Mesendoderm (in vitro differentiated cells): ENCODE measurements around the gene RPF1.

Experiments
- DNase-seq: peaks from one replicate; pipeline ENCODE4 v3.0.0; 2013
- H2AK5ac ChIP-seq: 2 replicates; pipeline ENCODE4 v1.6.1; 2013; ENCODE audit warnings: low read length, inconsistent platforms
- H2BK120ac ChIP-seq: 2 replicates; pipeline ENCODE4 v1.6.1; 2013; ENCODE audit warnings: low read depth, mild to moderate bottlenecking, low read length, moderate library complexity, mixed read lengths
- H2BK15ac ChIP-seq: replicated peaks from 2 replicates; pipeline ENCODE4 v1.6.1; 2013; ENCODE audit warnings: low read depth, mild to moderate bottlenecking, moderate library complexity
- H2BK5ac ChIP-seq: 2 replicates; pipeline ENCODE4 v1.6.1; 2013; ENCODE audit warnings: low read length, inconsistent platforms
- H3K18ac ChIP-seq: 2 replicates; pipeline ENCODE4 v1.6.1; 2013; ENCODE audit warnings: mild to moderate bottlenecking, low read length, mixed read lengths
- H3K23ac ChIP-seq: one replicate; pipeline ENCODE4 v1.6.1; 2013; ENCODE audit warnings: low read length
- H3K27ac ChIP-seq: 2 replicates; pipeline ENCODE4 v1.5.1; 2013; ENCODE audit warnings: low read depth, mild to moderate bottlenecking, inconsistent platforms, low read length, moderate library complexity
- H3K27me3 ChIP-seq: 2 replicates; pipeline ENCODE4 v1.6.1; 2013; ENCODE audit warnings: low read length, control low read depth, mild to moderate bottlenecking, inconsistent platforms; ENCODE audit not compliant: insufficient read depth, poor library complexity
- H3K36me3 ChIP-seq: 2 replicates; pipeline ENCODE4 v1.6.1; 2013; ENCODE audit warnings: low read length, inconsistent platforms; ENCODE audit not compliant: control insufficient read depth, insufficient read depth
- H3K4ac ChIP-seq: one replicate; pipeline ENCODE4 v1.6.1; 2013; ENCODE audit warnings: low read depth, mild to moderate bottlenecking, low read length, moderate library complexity
- H3K4me1 ChIP-seq: 2 replicates; pipeline ENCODE4 v1.6.1; 2013; ENCODE audit warnings: low read depth, low read length, inconsistent platforms; ENCODE audit not compliant: control insufficient read depth
- H3K4me2 ChIP-seq: 2 replicates; pipeline ENCODE4 v1.6.1; 2013; ENCODE audit warnings: low read length
- H3K4me3 ChIP-seq: 2 replicates; pipeline ENCODE4 v1.5.1; 2013; ENCODE audit warnings: mild to moderate bottlenecking, low read length
- H3K56ac ChIP-seq: one replicate; pipeline ENCODE4 v1.6.1; 2013; ENCODE audit warnings: low read length
- H3K79me1 ChIP-seq: 2 replicates; pipeline ENCODE4 v1.6.1; 2013; ENCODE audit warnings: low read length, inconsistent platforms
- H3K79me2 ChIP-seq: 2 replicates; pipeline ENCODE4 v1.6.1; 2013; ENCODE audit warnings: mild to moderate bottlenecking, low read length; ENCODE audit not compliant: control insufficient read depth, insufficient read depth
- H3K9ac ChIP-seq: 2 replicates; pipeline ENCODE4 v1.6.1; 2013; ENCODE audit warnings: low read length, inconsistent platforms
- H4K5ac ChIP-seq: one replicate; pipeline ENCODE4 v1.6.1; 2013; ENCODE audit warnings: low read length
- H4K8ac ChIP-seq: one replicate; pipeline ENCODE4 v1.6.1; 2013; ENCODE audit warnings: low read depth, mild to moderate bottlenecking, control low read depth, low read length, moderate library complexity
- WGBS: extraction: QIAGEN DNeasy Blood & Tissue Kit; methylation state at CpG from one replicate; pipeline ENCODE4 v1.1.7; 2013; ENCODE audit warnings: low lambda C conversion rate, missing lambda C conversion rate; ENCODE audit not compliant: insufficient coverage; ENCODE audit errors: extremely low coverage; 5-methylcytosine and 5-hydroxymethylcytosine counted together

The RPF1 gene

DNA sequence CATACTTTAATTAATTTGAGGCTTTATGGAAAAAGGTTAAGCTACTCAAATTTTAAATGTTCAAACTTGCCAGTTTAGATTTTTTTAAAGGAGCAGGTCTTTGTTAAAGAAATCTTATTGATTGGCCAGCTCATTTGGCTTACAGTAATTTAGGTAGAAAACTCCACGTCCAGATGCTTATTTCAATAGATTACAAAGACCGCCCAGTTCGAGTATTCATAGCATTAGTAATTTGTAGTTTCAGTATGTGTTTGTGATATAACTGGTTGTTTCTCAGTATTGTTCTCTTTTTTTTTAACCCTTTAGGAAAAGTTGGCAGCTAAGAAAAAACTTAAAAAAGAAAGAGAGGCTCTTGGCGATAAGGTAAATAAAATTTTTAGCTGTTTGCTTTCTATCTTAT lies 1.6 kb downstream of the RPF1 start:
- Histone ChIP-seq H2BK5ac (no peak overlapping the region), H3K27me3 (no peaks in the 10 kb centered on the region), H3K79me2 (peaks cover 15% of the 10 kb centered on the region), H3K27ac (no peak overlapping the region), H3K4me2 (no peak overlapping the region), H3K4me3 (no peak overlapping the region), H4K5ac (no peak overlapping the region), H3K18ac (no peak overlapping the region), H3K79me1 (peaks cover 5% of the 10 kb centered on the region), H3K23ac (no peak overlapping the region), H3K36me3 (no peaks in the 10 kb centered on the region), H3K4me1 (no peaks in the 10 kb centered on the region), H2BK15ac (no peak overlapping the region), H2AK5ac (no peak overlapping the region), H2BK120ac (no peak overlapping the region), H3K9ac (no peak overlapping the region), H4K8ac (no peak overlapping the region), H3K4ac (no peak overlapping the region), H3K56ac (no peak overlapping the region)
- DNase-seq = no peak
- no CpG with 5 or more reads among the region's 4 CpGs for WGBS

DNA sequence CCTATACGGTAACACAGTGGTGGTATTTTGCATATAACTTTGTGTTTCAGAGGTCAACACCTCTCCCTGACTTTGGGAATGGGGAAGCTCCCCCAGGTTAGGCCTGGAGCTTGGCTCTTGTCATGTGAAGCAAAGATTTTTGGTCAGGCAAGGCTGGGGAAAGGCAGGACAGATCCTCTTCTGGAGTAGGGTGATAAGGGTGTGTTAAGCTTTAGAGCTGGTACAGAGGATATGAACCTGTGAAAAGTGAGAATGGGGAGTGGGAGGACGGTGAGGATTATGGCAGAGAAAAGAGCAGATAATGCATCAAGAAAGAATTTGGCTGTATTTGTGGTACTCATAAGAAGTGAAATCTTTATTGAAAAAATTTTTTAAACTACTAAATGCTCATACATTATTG lies 2.3 kb downstream of the RPF1 start:
- no peak overlapping the region for H3K56ac ChIP-seq
- H2BK5ac ChIP-seq = no peak overlapping the region
- no peak for DNase-seq
- H3K4ac ChIP-seq = no peak overlapping the region
- no peak overlapping the region for H2BK15ac ChIP-seq
- no peak overlapping the region for H3K27ac ChIP-seq
- H3K18ac ChIP-seq = no peak overlapping the region
- no peak overlapping the region for H3K9ac ChIP-seq
- H2BK120ac ChIP-seq = no peak overlapping the region
- H2AK5ac ChIP-seq = no peak overlapping the region
- no peak overlapping the region for H4K5ac ChIP-seq
- H4K8ac ChIP-seq = no peak overlapping the region
- H3K4me1 ChIP-seq = no peaks in the 10 kb centered on the region
- peaks cover 5% of the 10 kb centered on the region for H3K79me1 ChIP-seq
- peaks cover 18% of the 10 kb centered on the region for H3K79me2 ChIP-seq
- no peaks in the 10 kb centered on the region for H3K27me3 ChIP-seq
- H3K36me3 ChIP-seq = no peaks in the 10 kb centered on the region
- no peak overlapping the region for H3K4me3 ChIP-seq
- no peak overlapping the region for H3K4me2 ChIP-seq
- H3K23ac ChIP-seq = no peak overlapping the region
- WGBS = no CpG with 5 or more reads among the region's 2 CpGs

DNA sequence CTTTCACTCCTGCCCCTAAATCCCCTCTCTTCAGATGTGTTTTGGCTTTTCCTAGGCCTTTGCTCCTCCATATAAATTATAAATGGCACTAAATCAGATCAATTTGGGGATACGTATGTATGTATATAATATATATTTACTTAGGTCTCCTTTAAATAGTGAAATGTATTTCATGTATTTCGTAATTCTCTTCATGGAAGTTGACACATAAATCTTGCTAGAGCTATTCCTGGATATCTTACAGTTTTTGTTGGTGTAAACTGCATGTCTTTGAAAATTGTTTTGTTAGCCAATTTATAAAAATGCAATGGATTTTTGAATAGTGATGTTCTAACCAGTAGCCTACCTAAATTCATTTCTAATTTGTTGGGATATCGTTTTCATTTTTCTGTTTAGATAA lies 9.0 kb downstream of the RPF1 start:
- no peak overlapping the region for H3K4me2 ChIP-seq
- H3K23ac ChIP-seq = no peak overlapping the region
- H3K27ac ChIP-seq = no peak overlapping the region
- no peak overlapping the region for H3K4me3 ChIP-seq
- H2BK120ac ChIP-seq = no peak overlapping the region
- DNase-seq = no peak
- no peak overlapping the region for H3K18ac ChIP-seq
- no peak overlapping the region for H2BK15ac ChIP-seq
- no peak overlapping the region for H3K56ac ChIP-seq
- H3K27me3 ChIP-seq = no peaks in the 10 kb centered on the region
- no peak overlapping the region for H4K8ac ChIP-seq
- no peak overlapping the region for H3K9ac ChIP-seq
- H3K4ac ChIP-seq = no peak overlapping the region
- peaks cover 3% of the 10 kb centered on the region for H3K36me3 ChIP-seq
- no peak overlapping the region for H4K5ac ChIP-seq
- H3K4me1 ChIP-seq = no peaks in the 10 kb centered on the region
- no peaks in the 10 kb centered on the region for H3K79me1 ChIP-seq
- no peak overlapping the region for H2AK5ac ChIP-seq
- peaks cover 2% of the 10 kb centered on the region for H3K79me2 ChIP-seq
- no peak overlapping the region for H2BK5ac ChIP-seq
- no CpG with 5 or more reads among the region's 3 CpGs for WGBS

DNA sequence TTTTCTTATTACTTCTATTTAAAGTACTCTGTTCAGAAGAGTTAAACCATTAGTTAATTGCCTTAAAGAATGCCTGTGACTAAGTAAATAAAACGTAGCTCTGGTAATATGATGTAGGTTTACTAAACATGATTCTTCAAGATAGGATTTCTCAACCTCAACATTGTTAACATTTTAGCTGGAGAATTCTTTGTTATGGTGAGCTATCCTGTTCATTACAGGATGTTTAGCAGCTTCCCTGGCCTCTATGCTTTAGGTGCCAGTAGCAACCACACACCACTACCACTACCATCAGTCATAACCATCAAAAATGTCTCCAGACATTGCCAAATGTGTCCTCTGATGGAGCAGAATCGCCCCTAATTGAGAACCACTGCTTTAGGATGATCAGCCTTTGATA lies 10.7 kb downstream of the RPF1 start:
- H2BK15ac ChIP-seq = no peak overlapping the region
- H3K4ac ChIP-seq = no peak overlapping the region
- DNase-seq = no peak
- H3K4me1 ChIP-seq = no peaks in the 10 kb centered on the region
- H3K18ac ChIP-seq = no peak overlapping the region
- no peak overlapping the region for H3K4me3 ChIP-seq
- H3K79me1 ChIP-seq = no peaks in the 10 kb centered on the region
- no peak overlapping the region for H2BK120ac ChIP-seq
- no peak overlapping the region for H3K4me2 ChIP-seq
- H3K23ac ChIP-seq = no peak overlapping the region
- H4K8ac ChIP-seq = no peak overlapping the region
- peaks cover 3% of the 10 kb centered on the region for H3K36me3 ChIP-seq
- H3K9ac ChIP-seq = no peak overlapping the region
- no peak overlapping the region for H3K27ac ChIP-seq
- peaks cover 2% of the 10 kb centered on the region for H3K79me2 ChIP-seq
- no peak overlapping the region for H2AK5ac ChIP-seq
- H3K56ac ChIP-seq = no peak overlapping the region
- H4K5ac ChIP-seq = no peak overlapping the region
- no peaks in the 10 kb centered on the region for H3K27me3 ChIP-seq
- no peak overlapping the region for H2BK5ac ChIP-seq
- WGBS = no CpG with 5 or more reads among the region's 2 CpGs

DNA sequence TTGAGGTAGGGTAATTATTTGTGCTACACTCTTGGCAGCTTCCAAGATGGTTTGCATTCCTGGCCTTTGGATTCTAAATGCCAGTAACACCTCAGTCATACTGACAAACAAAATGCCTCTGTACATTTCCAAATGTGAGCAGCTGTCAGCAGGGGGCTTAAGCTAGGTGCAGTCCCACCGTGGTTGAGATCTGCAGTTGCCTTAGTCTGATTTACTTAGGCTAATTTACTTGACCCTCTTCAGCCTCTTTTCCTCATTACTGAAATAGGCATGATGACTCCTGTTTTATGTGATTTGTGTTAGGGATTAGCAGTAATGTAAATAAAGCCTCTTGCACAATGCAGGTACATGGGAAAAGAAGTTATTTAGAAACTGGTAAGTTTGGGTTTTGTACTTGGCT lies 13.7 kb downstream of the RPF1 start:
- no peak overlapping the region for H3K9ac ChIP-seq
- no peaks in the 10 kb centered on the region for H3K79me1 ChIP-seq
- H3K4me2 ChIP-seq = no peak overlapping the region
- WGBS = no CpG with 5 or more reads among the region's 1 CpG
- no peak overlapping the region for H3K18ac ChIP-seq
- H3K27me3 ChIP-seq = no peaks in the 10 kb centered on the region
- peaks cover 3% of the 10 kb centered on the region for H3K36me3 ChIP-seq
- H3K27ac ChIP-seq = no peak overlapping the region
- no peaks in the 10 kb centered on the region for H3K79me2 ChIP-seq
- no peak overlapping the region for H3K56ac ChIP-seq
- no peak overlapping the region for H2BK120ac ChIP-seq
- no peak overlapping the region for H3K23ac ChIP-seq
- no peaks in the 10 kb centered on the region for H3K4me1 ChIP-seq
- no peak overlapping the region for H4K8ac ChIP-seq
- H2AK5ac ChIP-seq = no peak overlapping the region
- H4K5ac ChIP-seq = no peak overlapping the region
- H3K4me3 ChIP-seq = no peak overlapping the region
- no peak overlapping the region for H3K4ac ChIP-seq
- no peak overlapping the region for H2BK15ac ChIP-seq
- no peak for DNase-seq
- no peak overlapping the region for H2BK5ac ChIP-seq

DNA sequence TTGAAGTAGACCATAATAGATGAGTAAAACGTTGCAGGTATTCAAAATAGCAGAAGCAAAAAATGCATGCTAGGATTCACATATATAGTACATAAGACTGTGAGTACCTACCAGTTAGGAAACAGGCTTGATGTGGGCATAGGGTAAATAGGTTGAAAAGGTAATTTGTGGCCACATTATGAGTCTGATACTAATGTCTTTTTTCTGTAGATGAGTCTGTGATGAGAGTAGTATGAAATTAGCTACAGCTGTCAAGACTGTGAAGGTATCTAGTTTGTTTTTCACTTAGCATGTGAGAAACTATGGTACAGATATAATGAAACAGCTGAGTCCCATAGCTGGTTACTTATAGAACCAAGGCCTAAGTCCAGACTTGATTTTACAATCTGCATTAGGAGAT lies 14.7 kb downstream of the RPF1 start:
- WGBS = no CpG with 5 or more reads among the region's 1 CpG
- no peak overlapping the region for H3K4me2 ChIP-seq
- no peak overlapping the region for H3K23ac ChIP-seq
- no peak for DNase-seq
- no peak overlapping the region for H3K4me3 ChIP-seq
- no peaks in the 10 kb centered on the region for H3K27me3 ChIP-seq
- no peak overlapping the region for H2BK15ac ChIP-seq
- no peak overlapping the region for H2AK5ac ChIP-seq
- H3K79me1 ChIP-seq = no peaks in the 10 kb centered on the region
- no peaks in the 10 kb centered on the region for H3K4me1 ChIP-seq
- no peak overlapping the region for H4K8ac ChIP-seq
- no peak overlapping the region for H4K5ac ChIP-seq
- H2BK5ac ChIP-seq = no peak overlapping the region
- H3K79me2 ChIP-seq = no peaks in the 10 kb centered on the region
- H3K4ac ChIP-seq = no peak overlapping the region
- no peak overlapping the region for H3K9ac ChIP-seq
- H3K56ac ChIP-seq = no peak overlapping the region
- no peak overlapping the region for H3K27ac ChIP-seq
- H3K18ac ChIP-seq = no peak overlapping the region
- peaks cover 3% of the 10 kb centered on the region for H3K36me3 ChIP-seq
- no peak overlapping the region for H2BK120ac ChIP-seq
